GM23338 (cell line): ENCODE measurements around the gene FMOD. TPM values are rescaled to one million over a fixed set of nuclear protein-coding genes. Genes with fewer than 3 reads are reported as not detected.

Source experiments
- ATAC-seq: fragments of 200-7000 bp; cut with Tn5 transposase; 3 replicates; pipeline ENCODE4 v1.9.1; 2020
- DNase-seq: peaks from one replicate; pipeline ENCODE4 v3.0.0-alpha.2; 2015; ENCODE audit warnings: low spot score
- H2AFZ ChIP-seq: fragments of 200-600 bp; sonication (generic); 2 replicates; pipeline ENCODE4 v1.8.0; 2016; ENCODE audit warnings: antibody characterized with exemption, mild to moderate bottlenecking, moderate library complexity
- H3F3A ChIP-seq: fragments of 200-600 bp; sonication (generic); replicated peaks from 2 replicates; pipeline ENCODE4 v1.8.0; 2017; ENCODE audit warnings: antibody characterized with exemption, mixed run types, low read depth
- H3K27ac ChIP-seq: fragments of 200-600 bp; sonication (generic); 2 replicates; pipeline ENCODE4 v1.6.1; 2016; ENCODE audit warnings: low read depth
- H3K27me3 ChIP-seq: fragments of 200-600 bp; sonication (generic); 2 replicates; pipeline ENCODE4 v1.8.0; 2016; ENCODE audit warnings: mild to moderate bottlenecking, mixed run types, moderate library complexity; ENCODE audit not compliant: insufficient read depth
- H3K36me3 ChIP-seq: fragments of 200-600 bp; sonication (generic); 2 replicates; pipeline ENCODE4 v1.8.0; 2016; ENCODE audit warnings: mild to moderate bottlenecking; ENCODE audit not compliant: insufficient read depth
- H3K4me1 ChIP-seq: fragments of 200-600 bp; sonication (generic); 2 replicates; pipeline ENCODE4 v1.8.0; 2016; ENCODE audit warnings: mild to moderate bottlenecking, moderate library complexity; ENCODE audit not compliant: insufficient read depth
- H3K4me2 ChIP-seq: fragments of 200-600 bp; sonication (generic); 2 replicates; pipeline ENCODE4 v1.7.1; 2017; ENCODE audit warnings: mixed run types
- H3K4me3 ChIP-seq: fragments of 200-600 bp; sonication (generic); 2 replicates; pipeline ENCODE4 v1.6.1; 2016; ENCODE audit warnings: mixed run types
- H3K79me2 ChIP-seq: fragments of 200-600 bp; sonication (generic); replicated peaks from 2 replicates; pipeline ENCODE4 v1.8.0; 2017; ENCODE audit warnings: mild to moderate bottlenecking; ENCODE audit not compliant: insufficient read depth
- H3K9me2 ChIP-seq: fragments of 200-600 bp; sonication (generic); 2 replicates; pipeline ENCODE4 v1.8.0; 2017; ENCODE audit not compliant: insufficient read depth
- H4K20me1 ChIP-seq: fragments of 200-600 bp; sonication (generic); replicated peaks from 2 replicates; pipeline ENCODE4 v1.8.0; 2017; ENCODE audit warnings: mild to moderate bottlenecking; ENCODE audit not compliant: insufficient read depth
- H3K27ac Mint-ChIP-seq: 2 replicates; pipeline ENCODE4 v1.8.0; 2020; ENCODE audit warnings: inconsistent platforms, mild to moderate bottlenecking, moderate library complexity, mixed read lengths
- H3K27me3 Mint-ChIP-seq: 3 replicates; pipeline ENCODE4 v1.8.0; 2022; ENCODE audit warnings: low read depth, mild to moderate bottlenecking, moderate library complexity, mixed read lengths, inconsistent platforms; ENCODE audit not compliant: insufficient read depth, poor library complexity
- H3K36me3 Mint-ChIP-seq: 3 replicates; pipeline ENCODE4 v1.8.0; 2021; ENCODE audit warnings: low read depth, mild to moderate bottlenecking, inconsistent platforms, moderate library complexity, mixed read lengths
- H3K4me1 Mint-ChIP-seq: 3 replicates; pipeline ENCODE4 v1.8.0; 2020; ENCODE audit warnings: mild to moderate bottlenecking, inconsistent platforms, mixed read lengths
- H3K4me3 Mint-ChIP-seq: 3 replicates; pipeline ENCODE4 v1.8.0; 2021; ENCODE audit warnings: moderate library complexity, mild to moderate bottlenecking, inconsistent platforms, mixed read lengths
- H3K9me3 Mint-ChIP-seq: 3 replicates; pipeline ENCODE4 v1.8.0; 2020; ENCODE audit warnings: moderate library complexity, mild to moderate bottlenecking, inconsistent platforms, mixed read lengths
- CREB1 ChIP-seq: fragments of 250-450 bp; sonication (Bioruptor Pico); IDR thresholded peaks from 2 replicates; pipeline ENCODE4 v1.5.0; 2020; ENCODE audit warnings: low read depth, mild to moderate bottlenecking, moderate library complexity
- EZH2 ChIP-seq: fragments of 200-600 bp; sonication (generic); IDR thresholded peaks from one replicate; pipeline ENCODE4 v1.8.0; 2017; ENCODE audit warnings: antibody characterized with exemption, mild to moderate bottlenecking, low read depth; ENCODE audit not compliant: unreplicated experiment
- EZH2phosphoT487 ChIP-seq: fragments of 200-600 bp; sonication (generic); IDR thresholded peaks from one replicate; pipeline ENCODE4 v1.8.1; 2018; ENCODE audit warnings: antibody characterized with exemption; ENCODE audit not compliant: unreplicated experiment
- NANOG ChIP-seq: IDR thresholded peaks from 2 replicates; pipeline ENCODE4 v1.6.1; 2016; ENCODE audit warnings: antibody characterized with exemption, borderline replicate concordance
- STAT1 ChIP-seq: IDR thresholded peaks from one replicate; pipeline ENCODE4 v1.6.1; 2016; ENCODE audit warnings: antibody characterized with exemption; ENCODE audit not compliant: unreplicated experiment
- ZNF114 ChIP-seq: fragments of 250-450 bp; sonication (Bioruptor Pico); IDR thresholded peaks from 2 replicates; pipeline ENCODE4 v1.5.0; 2020; ENCODE audit warnings: mild to moderate bottlenecking, moderate library complexity
- ZNF331 ChIP-seq: fragments of 250-450 bp; sonication (Bioruptor Pico); IDR thresholded peaks from 2 replicates; pipeline ENCODE4 v1.5.0; 2020; ENCODE audit warnings: low read depth, mild to moderate bottlenecking, moderate library complexity
- polyA plus RNA-seq: library from polyadenylated mRNA; unstranded; fragments of >200 nt; fragmentation: Nextera tagmentation; extraction: Ambion mirVana; gene quantifications from 2 replicates; pipeline ENCODE4 v1.2.1, GENCODE V29; 2016
- total RNA-seq: library from RNA; depleted of rRNA; stranded (reverse); fragments of >200 nt; shearing (Covaris generic); gene quantifications from 2 replicates; pipeline ENCODE4 v1.2.3, GENCODE V29; 2014
- TF ChIP-seq, protein P1 (sequence below): fragments of 250-450 bp; sonication (Bioruptor Pico); IDR thresholded peaks from 2 replicates; pipeline ENCODE4 v1.5.0; 2020; ENCODE audit warnings: mild to moderate bottlenecking, moderate library complexity

Gene FMOD
- total and polyA plus RNA-seq, 2 experiments from 2014 or later: 0.27 to 1.3 TPM

- Histone ChIP-seq H3K4me1 (no peaks in the 10 kb centered on the region), H3K79me2 (no peaks in the 10 kb centered on the region), H2AFZ (no peak overlapping the region), H3K27ac (no peak overlapping the region), H3K4me3 (no peak overlapping the region), H3K9me2 (0 out of 2 replicates have a peak, but pooled peaks cover 6% of the 10 kb centered on the region), H3K36me3 (no peaks in the 10 kb centered on the region), H4K20me1 (no peaks in the 10 kb centered on the region), H3F3A (no peaks in the 10 kb centered on the region), H3K27me3 (no peaks in the 10 kb centered on the region), H3K4me2 (no peak overlapping the region)
- ATAC-seq: no peak
- no peaks in the 10 kb centered on the region; the same call in 2 of the 3 replicates for H3K9me3 Mint-ChIP-seq
- no peak overlapping the region for H3K27ac Mint-ChIP-seq
- no peak for DNase-seq
- H3K4me3 Mint-ChIP-seq: no peak overlapping the region
- no peak for TF ChIP-seq ZNF114
- TF ChIP-seq, protein P1, sequence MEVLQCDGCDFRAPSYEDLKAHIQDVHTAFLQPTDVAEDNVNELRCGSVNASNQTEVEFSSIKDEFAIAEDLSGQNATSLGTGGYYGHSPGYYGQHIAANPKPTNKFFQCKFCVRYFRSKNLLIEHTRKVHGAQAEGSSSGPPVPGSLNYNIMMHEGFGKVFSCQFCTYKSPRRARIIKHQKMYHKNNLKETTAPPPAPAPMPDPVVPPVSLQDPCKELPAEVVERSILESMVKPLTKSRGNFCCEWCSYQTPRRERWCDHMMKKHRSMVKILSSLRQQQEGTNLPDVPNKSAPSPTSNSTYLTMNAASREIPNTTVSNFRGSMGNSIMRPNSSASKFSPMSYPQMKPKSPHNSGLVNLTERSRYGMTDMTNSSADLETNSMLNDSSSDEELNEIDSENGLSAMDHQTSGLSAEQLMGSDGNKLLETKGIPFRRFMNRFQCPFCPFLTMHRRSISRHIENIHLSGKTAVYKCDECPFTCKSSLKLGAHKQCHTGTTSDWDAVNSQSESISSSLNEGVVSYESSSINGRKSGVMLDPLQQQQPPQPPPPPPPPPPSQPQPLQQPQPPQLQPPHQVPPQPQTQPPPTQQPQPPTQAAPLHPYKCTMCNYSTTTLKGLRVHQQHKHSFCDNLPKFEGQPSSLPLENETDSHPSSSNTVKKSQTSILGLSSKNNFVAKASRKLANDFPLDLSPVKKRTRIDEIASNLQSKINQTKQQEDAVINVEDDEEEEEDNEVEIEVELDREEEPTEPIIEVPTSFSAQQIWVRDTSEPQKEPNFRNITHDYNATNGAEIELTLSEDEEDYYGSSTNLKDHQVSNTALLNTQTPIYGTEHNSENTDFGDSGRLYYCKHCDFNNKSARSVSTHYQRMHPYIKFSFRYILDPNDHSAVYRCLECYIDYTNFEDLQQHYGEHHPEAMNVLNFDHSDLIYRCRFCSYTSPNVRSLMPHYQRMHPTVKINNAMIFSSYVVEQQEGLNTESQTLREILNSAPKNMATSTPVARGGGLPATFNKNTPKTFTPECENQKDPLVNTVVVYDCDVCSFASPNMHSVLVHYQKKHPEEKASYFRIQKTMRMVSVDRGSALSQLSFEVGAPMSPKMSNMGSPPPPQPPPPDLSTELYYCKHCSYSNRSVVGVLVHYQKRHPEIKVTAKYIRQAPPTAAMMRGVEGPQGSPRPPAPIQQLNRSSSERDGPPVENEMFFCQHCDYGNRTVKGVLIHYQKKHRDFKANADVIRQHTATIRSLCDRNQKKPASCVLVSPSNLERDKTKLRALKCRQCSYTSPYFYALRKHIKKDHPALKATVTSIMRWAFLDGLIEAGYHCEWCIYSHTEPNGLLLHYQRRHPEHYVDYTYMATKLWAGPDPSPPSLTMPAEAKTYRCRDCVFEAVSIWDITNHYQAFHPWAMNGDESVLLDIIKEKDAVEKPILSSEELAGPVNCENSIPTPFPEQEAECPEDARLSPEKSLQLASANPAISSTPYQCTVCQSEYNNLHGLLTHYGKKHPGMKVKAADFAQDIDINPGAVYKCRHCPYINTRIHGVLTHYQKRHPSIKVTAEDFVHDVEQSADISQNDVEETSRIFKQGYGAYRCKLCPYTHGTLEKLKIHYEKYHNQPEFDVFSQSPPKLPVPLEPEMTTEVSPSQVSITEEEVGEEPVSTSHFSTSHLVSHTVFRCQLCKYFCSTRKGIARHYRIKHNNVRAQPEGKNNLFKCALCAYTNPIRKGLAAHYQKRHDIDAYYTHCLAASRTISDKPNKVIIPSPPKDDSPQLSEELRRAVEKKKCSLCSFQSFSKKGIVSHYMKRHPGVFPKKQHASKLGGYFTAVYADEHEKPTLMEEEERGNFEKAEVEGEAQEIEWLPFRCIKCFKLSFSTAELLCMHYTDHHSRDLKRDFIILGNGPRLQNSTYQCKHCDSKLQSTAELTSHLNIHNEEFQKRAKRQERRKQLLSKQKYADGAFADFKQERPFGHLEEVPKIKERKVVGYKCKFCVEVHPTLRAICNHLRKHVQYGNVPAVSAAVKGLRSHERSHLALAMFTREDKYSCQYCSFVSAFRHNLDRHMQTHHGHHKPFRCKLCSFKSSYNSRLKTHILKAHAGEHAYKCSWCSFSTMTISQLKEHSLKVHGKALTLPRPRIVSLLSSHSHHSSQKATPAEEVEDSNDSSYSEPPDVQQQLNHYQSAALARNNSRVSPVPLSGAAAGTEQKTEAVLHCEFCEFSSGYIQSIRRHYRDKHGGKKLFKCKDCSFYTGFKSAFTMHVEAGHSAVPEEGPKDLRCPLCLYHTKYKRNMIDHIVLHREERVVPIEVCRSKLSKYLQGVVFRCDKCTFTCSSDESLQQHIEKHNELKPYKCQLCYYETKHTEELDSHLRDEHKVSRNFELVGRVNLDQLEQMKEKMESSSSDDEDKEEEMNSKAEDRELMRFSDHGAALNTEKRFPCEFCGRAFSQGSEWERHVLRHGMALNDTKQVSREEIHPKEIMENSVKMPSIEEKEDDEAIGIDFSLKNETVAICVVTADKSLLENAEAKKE (CRISPR knock-in tag): no peak
- no peak for TF ChIP-seq ZNF331 (CRISPR knock-in tag)
- TF ChIP-seq STAT1: no peak
- no peak for TF ChIP-seq NANOG
- no peak for TF ChIP-seq EZH2
- no peak for TF ChIP-seq EZH2phosphoT487
- TF ChIP-seq CREB1 (CRISPR knock-in tag): no peak
- H3K4me1 Mint-ChIP-seq: peaks cover 4% of the 10 kb centered on the region; the same call in 2 of the 3 replicates
- peaks cover 9% of the 10 kb centered on the region for H3K27me3 Mint-ChIP-seq
- H3K36me3 Mint-ChIP-seq: no peaks in the 10 kb centered on the region
Observed at GRCh38 chr1:203349773-203350524, 973 bp downstream of the FMOD start.
